CD4-positive, alpha-beta T cell (primary cell): ENCODE measurements around the gene AEBP1. TPM values are rescaled to one million over a fixed set of nuclear protein-coding genes. Genes with fewer than 3 reads are reported as not detected.

Source experiments
- ATAC-seq: fragments of 200-7000 bp; cut with Tn5 transposase; one replicate; pipeline ENCODE4 v1.10.0; 2022; ENCODE audit warnings: mild to moderate bottlenecking; ENCODE audit not compliant: poor library complexity
- CTCF ChIA-PET: fragments of 350-600 bp; sonication (Branson Sonifier 250); formaldehyde crosslinking; loops from one replicate; lab custom pipeline; 2021; ENCODE audit warnings: antibody characterized with exemption, inconsistent platforms; lab: Charles Lee
- POLR2A ChIA-PET: fragments of 350-600 bp; sonication (Branson Sonifier 250); formaldehyde crosslinking; loops from one replicate; lab custom pipeline; 2021; ENCODE audit warnings: antibody characterized with exemption, inconsistent platforms; lab: Charles Lee
- DNase-seq, 14 experiments: peaks; one replicate each; pipeline ENCODE4 v3.0.0-alpha.2; 2013 to 2020; ENCODE audit warnings: mixed read lengths in 2 of 14
- H3K27ac ChIP-seq, 2 donors: one replicate each; pipeline versions ENCODE4 v1.5.1 to v1.7.0; 2013; ENCODE audit warnings: low read length in 2 of 2, low read depth in 1 of 2, mild to moderate bottlenecking in 1 of 2
- H3K27me3 ChIP-seq, 2 experiments: 1 replicate in 1 of 2; 2 replicates in 1 of 2; pipeline versions ENCODE4 v1.6.1 to v1.7.0; 2013; ENCODE audit warnings: low read length in 2 of 2, control low read depth in 1 of 2, mild to moderate bottlenecking in 1 of 2, moderate library complexity in 1 of 2; ENCODE audit not compliant: insufficient read depth in 2 of 2, control insufficient read depth in 1 of 2
- H3K36me3 ChIP-seq: one replicate; pipeline ENCODE4 v1.6.1; 2013; ENCODE audit warnings: low read length, control low read depth; ENCODE audit not compliant: insufficient read depth
- H3K4me1 ChIP-seq: one replicate; pipeline ENCODE4 v1.6.1; 2013; ENCODE audit warnings: low read length, control low read depth; ENCODE audit not compliant: insufficient read depth
- H3K4me3 ChIP-seq: one replicate; pipeline ENCODE4 v1.5.1; 2013; ENCODE audit warnings: mild to moderate bottlenecking, low read length, moderate library complexity
- H3K9me3 ChIP-seq, 2 experiments: 1 replicate in 1 of 2; 2 replicates in 1 of 2; pipeline versions ENCODE4 v1.6.1 to v1.7.0; 2013; ENCODE audit warnings: low read length in 2 of 2, mild to moderate bottlenecking in 2 of 2, control low read depth in 1 of 2, moderate library complexity in 1 of 2; ENCODE audit not compliant: control insufficient read depth in 1 of 2, insufficient read depth in 1 of 2
- H3K27ac Mint-ChIP-seq: one replicate; pipeline ENCODE4 v1.8.0; 2020; ENCODE audit warnings: mixed read lengths
- H3K27me3 Mint-ChIP-seq: one replicate; pipeline ENCODE4 v1.8.0; 2021; ENCODE audit warnings: mixed read lengths
- H3K36me3 Mint-ChIP-seq: one replicate; pipeline ENCODE4 v1.8.0; 2021; ENCODE audit warnings: low read depth, mixed read lengths
- H3K4me1 Mint-ChIP-seq: one replicate; pipeline ENCODE4 v1.8.0; 2021; ENCODE audit warnings: low read depth, mixed read lengths
- H3K4me3 Mint-ChIP-seq: one replicate; pipeline ENCODE4 v1.8.0; 2020; ENCODE audit warnings: mild to moderate bottlenecking, mixed read lengths
- H3K9me3 Mint-ChIP-seq: one replicate; pipeline ENCODE4 v1.8.0; 2020; ENCODE audit warnings: mixed read lengths
- CTCF ChIP-seq: fragments of 200-600 bp; IDR thresholded peaks from one replicate; pipeline ENCODE4 v1.8.0; 2022; ENCODE audit warnings: antibody characterized with exemption, mild to moderate bottlenecking
- intact Hi-C, 2 experiments: fragments of 100-400 bp; cut with DNase I in 1 of 2; cut with micrococcal nuclease in 1 of 2; formaldehyde crosslinking; loops; one replicate each; pipeline versions ENCODE4 v1.15.1 to v1.9.0; 2023 to 2025; cut with DNase I, micrococcal nuclease
- total RNA-seq, 174 experiments: library from RNA in 2 of 174; stranded (reverse) in 2 of 174; gene quantifications; one replicate each; pipeline ENCODE4 v1.2.3 and lab custom pipeline; 2021 to 2026

Gene AEBP1
- total RNA-seq, 2 experiments from 2014 or later = 20.3 to 21.3 TPM

GRCh38 chr7:44147026-44147991 lies 43.2 kb downstream of the AEBP1 start:
- peaks cover 0 to 8% of the 10 kb centered on the region in 2 experiments for H3K27me3 ChIP-seq
- peak overlapping the region; percentile 25 for H3K4me3 Mint-ChIP-seq
- H3K27me3 Mint-ChIP-seq = no peaks in the 10 kb centered on the region
- POLR2A ChIA-PET = interaction anchor here (1.0 kb wide), 1 partner anchor 20 kb away, joined by 3 read pairs; no protein-coding TSS in a partner anchor
- peaks cover 0 to 16% of the 10 kb centered on the region in 2 experiments for H3K9me3 ChIP-seq
- CTCF ChIA-PET = interaction anchor here (1.4 kb wide), 1 partner anchor 54 kb away, joined by 3 read pairs; the partner anchor contains the start of gene YKT6
- ATAC-seq = no peak
- DNase-seq = peak in 1 of 14 experiments; percentile 31
- no peaks in the 10 kb centered on the region for H3K36me3 Mint-ChIP-seq
- TF ChIP-seq CTCF = no peak
- H3K27ac Mint-ChIP-seq = no peak overlapping the region
- peaks cover 20% of the 10 kb centered on the region for H3K4me1 ChIP-seq
- intact Hi-C loops = no loop called here
- peaks cover 7% of the 10 kb centered on the region for H3K4me1 Mint-ChIP-seq
- H3K9me3 Mint-ChIP-seq = no peaks in the 10 kb centered on the region
- H3K27ac ChIP-seq = no peak overlapping the region
- H3K36me3 ChIP-seq = no peaks in the 10 kb centered on the region
- no peak overlapping the region for H3K4me3 ChIP-seq

GRCh38 chr7:44148166-44148565 lies 44.0 kb downstream of the AEBP1 start:
- POLR2A ChIA-PET = no interaction called here
- Mint-ChIP-seq H3K36me3 (no peaks in the 10 kb centered on the region), H3K4me3 (no peak overlapping the region), H3K27me3 (no peaks in the 10 kb centered on the region), H3K27ac (no peak overlapping the region), H3K9me3 (no peaks in the 10 kb centered on the region), H3K4me1 (peaks cover 7% of the 10 kb centered on the region)
- Histone ChIP-seq H3K36me3 (no peaks in the 10 kb centered on the region), H3K4me3 (no peak overlapping the region), H3K27ac (no peak overlapping the region), H3K4me1 (peaks cover 20% of the 10 kb centered on the region), H3K9me3 (peaks cover 0 to 16% of the 10 kb centered on the region in 2 experiments), H3K27me3 (peaks cover 0 to 8% of the 10 kb centered on the region in 2 experiments)
- DNase-seq (peak in 1 of 14 experiments; percentile 6), ATAC-seq (no peak)
- intact Hi-C loops = no loop called here
- CTCF ChIA-PET = no interaction called here
- TF ChIP-seq CTCF = no peak

GRCh38 chr7:44148961-44149536 lies 44.9 kb downstream of the AEBP1 start:
- H3K36me3 Mint-ChIP-seq = no peaks in the 10 kb centered on the region
- Histone ChIP-seq H3K4me3 (no peak overlapping the region), H3K4me1 (peaks cover 20% of the 10 kb centered on the region), H3K27ac (no peak overlapping the region), H3K27me3 (peaks cover 0 to 8% of the 10 kb centered on the region in 2 experiments), H3K36me3 (no peaks in the 10 kb centered on the region), H3K9me3 (peaks cover 0 to 16% of the 10 kb centered on the region in 2 experiments)
- H3K4me3 Mint-ChIP-seq = no peak overlapping the region
- ATAC-seq = no peak
- DNase-seq = peak in 1 of 14 experiments; percentile 14
- H3K4me1 Mint-ChIP-seq = peaks cover 7% of the 10 kb centered on the region
- H3K27ac Mint-ChIP-seq = no peak overlapping the region
- H3K9me3 Mint-ChIP-seq = no peaks in the 10 kb centered on the region
- H3K27me3 Mint-ChIP-seq = no peaks in the 10 kb centered on the region
- ChIA-PET POLR2A (no interaction called here), CTCF (no interaction called here)
- TF ChIP-seq CTCF = no peak
- intact Hi-C loops = no loop called here
